Activated CD8-positive, alpha-beta memory T cell treated with anti-CD3 and anti-CD28 coated beads for 24 hours (primary cell): ENCODE results near the gene CEP295NL.
"Not testable (repeated sequence)": the region's sequence is repeated elsewhere in the genome, so short reads cannot be mapped to it uniquely, and the experiment has no call there.

ENCODE experiments used
- DNase-seq: peaks from one replicate; pipeline ENCODE4 v3.0.0-alpha.2; 2020

CEP295NL gene

DNA sequence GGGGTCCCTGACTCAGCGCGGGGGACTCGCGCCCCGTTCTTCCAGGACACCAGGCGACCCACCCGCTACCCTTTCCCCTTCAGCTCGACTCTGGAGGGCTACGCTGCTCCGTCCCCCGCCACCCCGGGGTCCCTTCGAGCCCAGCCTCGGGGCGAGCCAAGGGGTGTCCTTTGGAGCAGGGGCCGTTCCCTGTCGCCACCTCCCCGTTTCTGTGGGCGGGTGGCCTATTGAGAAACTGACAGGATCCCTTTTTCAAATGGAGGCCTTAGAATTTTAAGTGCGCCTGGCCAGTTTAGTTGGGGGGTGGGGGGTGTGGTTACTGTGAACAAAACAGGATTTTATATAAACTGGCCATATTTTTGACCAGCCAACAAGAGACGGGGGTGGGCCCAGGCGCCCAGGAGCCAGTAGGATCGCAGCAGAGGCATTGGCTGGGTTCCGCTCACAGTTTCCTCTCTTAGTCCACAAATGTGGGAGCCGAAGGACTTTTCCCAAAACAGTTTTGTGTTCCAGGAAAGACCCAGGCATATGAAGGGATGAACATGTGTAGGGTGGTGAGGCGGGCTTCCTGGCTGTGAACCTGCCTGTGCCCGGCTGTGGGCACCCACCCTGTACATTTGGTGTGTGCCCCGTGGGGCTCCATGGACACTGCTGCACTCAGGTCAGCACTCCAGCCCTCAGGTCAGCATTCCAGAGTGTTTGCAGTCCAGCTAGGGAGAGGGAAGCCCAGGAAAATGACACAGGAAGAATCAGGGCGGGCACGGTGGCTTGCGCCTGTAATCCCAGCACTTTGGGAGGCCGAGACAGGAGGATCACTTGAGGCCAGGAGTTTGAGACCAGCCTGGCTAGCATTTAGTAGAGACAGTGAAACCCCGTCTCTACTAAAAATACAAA is 22.9 kb upstream of the CEP295NL start:
- no peak for DNase-seq

DNA sequence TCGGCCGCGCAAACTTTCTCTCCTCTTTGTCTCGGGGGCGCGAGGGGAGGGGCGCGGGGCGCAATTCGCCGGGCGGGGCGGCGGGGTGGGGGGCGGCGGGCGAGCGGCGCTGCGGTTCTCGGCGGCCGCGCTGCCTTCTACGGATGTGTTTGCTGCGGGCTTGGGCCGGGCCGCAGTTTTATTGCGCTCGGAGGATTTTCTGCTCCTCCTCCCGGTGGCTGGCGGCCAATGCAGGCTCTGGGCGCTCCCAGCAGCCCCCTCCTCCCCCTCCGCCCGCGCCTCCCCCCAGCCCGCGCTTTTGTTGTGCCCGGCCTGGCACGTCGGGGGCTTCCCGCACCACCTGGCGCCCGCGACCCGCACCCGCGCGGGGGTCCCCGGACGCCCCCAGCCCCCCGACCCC is 22.2 kb upstream of the CEP295NL start, which contains the start of gene TIMP2:
TIMP2 (minus strand) TSS at position 154 of the 400 bp plus-strand sequence. CDS start 299 bp downstream, outside the sequence.
- peak; percentile 79 for DNase-seq

DNA sequence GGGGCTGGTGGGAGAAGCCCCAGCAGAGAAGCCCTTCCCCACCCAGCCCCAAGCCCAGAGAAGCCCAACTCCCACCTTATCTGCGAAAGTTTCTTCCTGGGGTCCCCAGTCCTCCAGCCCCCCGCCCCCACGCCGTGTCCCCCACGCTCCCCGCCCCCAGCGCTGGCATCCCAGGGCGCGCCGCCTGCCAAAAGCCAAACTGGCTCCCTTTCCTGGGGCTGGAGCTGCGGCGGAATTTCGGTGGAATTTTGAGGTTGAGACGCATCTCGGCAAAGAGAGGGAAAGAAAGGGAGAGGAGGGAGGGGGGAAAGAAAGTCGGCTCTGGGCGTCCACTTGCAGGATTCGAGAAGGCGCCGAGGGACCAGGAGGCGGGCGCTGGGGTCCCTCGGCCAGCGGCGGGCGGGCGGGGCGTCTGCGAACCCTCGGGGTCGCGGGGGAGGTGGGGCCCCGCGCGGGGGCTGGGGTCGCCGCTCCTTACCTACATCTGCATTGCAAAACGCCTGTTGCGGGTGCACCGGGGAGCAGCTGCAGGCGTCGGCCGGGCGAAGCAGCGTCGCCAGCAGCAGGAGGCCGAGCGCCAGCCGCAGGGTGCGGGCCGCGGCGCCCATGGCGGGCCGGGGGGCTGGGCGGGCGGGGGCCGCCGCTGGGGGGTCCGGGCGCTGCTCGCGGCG is 21.6 kb upstream of the CEP295NL start:
- DNase-seq, result no peak

DNA sequence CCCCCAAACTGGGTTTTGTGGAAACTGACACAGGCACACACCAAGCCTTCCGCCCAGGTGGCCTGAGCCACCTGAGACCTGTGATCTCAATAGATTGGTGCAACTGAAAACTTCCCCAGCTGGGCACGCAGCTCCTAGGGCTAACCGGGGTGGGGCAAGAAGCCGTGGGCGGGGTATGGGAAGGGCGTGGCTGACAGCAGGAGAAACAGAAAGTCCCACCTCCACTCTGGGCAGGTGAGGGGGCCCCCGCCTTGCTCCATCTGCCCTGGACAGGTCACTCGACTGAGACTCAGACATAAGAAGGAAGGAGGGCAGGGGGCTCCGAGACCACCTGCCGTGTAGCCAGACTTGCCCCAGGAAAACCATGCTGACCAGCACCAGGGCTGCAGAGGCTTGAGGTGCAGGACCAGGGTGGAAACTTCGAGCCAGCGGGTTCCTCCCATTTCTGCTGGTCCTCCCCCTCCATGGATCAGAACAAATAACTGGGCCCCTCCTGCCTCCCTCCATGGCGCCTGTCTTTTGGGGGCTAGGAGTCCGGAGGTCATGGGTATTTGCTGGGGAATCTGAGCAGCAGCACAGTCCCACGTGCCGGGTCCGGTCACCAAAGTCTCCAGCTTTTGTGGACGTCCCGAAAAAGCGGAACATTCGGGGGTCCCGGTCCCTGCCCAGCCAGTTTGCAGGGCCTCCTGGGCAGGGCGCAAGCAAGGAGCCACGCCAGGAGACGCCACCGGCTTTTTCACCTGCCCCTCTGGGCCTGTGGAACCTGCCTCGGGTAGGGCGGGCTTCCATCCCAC is 20.9 kb upstream of the CEP295NL start:
- peak; percentile 74 for DNase-seq

DNA sequence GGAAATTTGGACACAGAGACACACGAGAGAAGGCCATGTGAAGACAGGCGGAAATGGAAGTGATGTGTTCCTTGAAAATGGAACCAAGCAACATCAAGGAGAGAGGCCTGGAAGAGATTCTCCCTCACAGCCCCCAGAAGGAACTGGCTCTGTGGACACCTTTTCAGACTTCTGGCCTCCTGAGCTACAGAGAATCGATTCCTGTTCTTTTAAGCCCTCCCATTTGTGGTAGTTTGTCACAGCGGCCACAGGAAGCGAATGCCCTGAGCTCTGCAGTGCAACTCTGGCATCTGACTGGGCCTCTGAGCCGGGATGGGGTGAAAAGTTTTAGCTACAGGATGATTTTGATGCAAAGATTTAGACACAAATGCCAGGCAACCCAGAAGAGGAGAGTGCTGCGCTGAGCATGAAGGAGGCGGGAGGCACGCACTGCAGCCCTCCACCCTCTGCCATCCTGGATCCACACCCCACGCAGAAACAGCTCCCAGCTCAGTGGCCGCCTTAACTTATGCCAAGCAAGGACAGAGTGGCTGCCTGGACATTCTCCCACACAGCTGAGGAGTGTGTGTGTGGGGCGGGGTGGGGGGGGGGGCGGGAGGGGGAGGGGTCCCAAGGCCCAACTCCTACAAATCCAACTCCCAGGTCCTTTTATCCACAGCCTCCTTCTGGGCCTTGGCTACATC is 20.0 kb upstream of the CEP295NL start:
- DNase-seq, result no peak

DNA sequence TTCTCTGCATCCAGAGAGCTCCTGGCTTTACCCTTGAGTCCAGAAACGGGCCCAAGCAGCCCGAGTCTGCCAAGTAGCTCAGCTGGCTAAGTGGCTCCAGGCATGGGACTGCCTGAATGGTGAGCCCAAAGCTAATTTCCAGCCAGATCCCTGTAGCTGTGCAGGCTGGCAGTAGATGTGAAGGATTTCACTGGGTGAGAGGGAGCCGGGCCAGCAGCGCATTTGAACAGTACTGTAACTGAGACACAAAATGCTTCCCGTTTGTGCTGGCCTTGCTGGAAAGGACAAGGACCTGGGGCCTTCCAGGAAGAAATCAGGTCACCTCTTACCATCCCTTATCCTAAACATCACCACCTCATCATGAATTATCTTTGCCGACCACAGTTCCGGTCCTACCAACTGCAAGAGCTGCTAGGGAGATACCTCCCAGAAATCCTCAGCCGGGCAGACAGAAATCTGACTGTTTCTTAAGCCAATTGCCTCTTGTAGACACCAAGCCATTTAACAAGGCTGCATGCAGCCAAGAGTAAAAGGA is 18.5 kb upstream of the CEP295NL start:
- no peak for DNase-seq

DNA sequence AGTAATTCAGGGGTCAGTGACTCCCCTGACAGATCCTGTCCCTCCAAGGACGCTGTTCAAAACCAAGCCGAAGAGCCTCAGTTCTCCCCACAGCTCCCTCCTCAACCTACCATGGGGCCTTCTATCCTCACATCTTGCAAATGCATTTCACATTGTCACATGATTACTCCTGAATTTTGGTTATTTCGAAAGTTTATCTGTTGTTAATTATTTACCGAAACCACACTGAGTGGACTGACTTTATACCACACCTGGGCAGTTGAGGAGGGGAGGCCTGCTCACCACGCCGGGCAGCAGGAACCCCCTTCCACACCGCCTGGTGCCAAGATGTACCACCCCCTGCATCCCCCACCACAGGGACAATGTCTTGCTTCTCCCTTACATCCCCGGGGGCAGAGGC is 17.5 kb upstream of the CEP295NL start:
- no peak for DNase-seq

DNA sequence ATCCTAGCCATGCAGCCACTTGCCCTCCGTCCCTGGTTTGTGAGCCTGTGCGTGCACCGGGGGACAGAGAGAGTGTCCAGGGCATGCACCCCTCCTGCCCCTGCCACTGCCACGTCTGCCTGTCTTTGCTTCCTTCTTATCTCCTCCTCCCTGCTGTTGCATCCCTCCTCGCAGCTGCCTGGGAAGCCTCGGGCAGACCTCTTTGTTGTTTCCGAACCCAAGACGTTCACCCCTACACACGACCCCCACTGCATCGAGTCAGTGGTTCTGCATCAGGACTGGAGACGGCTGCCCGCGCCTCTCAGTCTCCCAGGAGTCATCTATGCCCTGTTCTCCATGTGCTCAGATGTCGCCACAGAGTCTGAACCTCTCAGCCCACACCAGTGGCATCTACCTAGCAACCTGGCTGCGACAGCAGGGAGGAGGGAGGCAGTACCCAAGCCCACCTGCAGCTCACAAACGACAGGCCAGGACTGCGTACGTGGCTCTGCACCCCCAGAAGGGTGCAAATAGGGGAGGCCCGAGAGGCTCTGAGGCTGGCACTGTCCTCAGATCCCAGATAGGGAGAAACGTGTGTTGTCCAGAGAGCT is 17.0 kb upstream of the CEP295NL start:
- no peak for DNase-seq

DNA sequence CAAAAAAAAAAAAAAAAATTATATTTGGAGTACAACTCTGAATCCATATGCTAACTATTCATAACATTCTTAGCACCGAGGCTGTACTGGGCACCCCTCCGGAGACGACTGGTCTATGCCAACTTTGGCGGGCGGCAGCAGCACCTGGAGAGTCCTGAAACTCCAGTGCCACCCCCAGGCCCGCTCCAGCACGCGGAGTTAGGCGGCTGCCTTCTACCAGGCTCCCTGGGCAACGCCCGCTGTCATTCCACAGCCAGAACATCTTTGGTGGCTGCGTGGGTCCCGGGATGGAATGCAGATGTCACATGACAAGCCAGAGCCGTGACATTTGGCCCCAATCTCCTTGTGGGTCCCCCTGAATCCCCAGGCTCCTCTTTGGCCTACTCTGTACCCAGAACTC is 16.0 kb upstream of the CEP295NL start:
- DNase-seq, result no peak

DNA sequence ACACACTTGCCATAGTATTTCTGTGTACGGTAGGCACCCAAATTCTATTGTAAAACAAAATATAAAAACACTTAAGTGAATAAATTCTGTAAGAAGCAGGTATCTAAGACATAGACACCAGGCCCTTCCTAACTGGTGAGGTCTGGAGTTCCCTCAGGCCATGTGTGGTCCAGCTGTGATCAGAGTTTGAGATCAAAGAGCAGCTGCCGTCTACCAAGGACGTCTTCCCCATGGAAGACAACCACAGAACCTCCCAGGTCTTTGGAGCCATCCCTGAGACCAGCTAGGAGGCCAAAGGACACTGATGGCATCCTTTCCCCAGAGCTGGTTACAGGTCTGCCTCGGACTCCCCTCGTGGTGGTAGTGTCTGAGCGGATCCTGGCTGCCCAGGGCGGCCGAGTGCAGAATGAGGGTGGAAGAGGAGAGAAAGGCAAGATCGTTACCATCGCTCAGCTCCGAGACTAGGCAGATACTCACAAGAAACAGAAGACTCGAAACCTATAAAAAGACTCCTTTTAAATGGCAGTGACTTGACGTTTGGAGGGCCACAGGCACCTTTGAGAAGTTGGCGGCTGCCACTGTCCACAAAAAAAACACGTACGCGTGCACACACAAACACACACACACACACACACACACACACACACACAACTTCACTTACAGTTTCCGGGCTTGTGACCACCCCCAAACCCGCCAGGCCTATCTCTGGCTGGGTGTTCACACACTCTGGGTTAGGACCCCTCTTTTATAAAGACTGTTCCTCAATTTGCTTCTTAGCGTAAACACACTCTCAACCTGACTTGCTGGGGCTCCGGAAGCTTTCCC is 14.7 kb upstream of the CEP295NL start:
- DNase-seq, result no peak

DNA sequence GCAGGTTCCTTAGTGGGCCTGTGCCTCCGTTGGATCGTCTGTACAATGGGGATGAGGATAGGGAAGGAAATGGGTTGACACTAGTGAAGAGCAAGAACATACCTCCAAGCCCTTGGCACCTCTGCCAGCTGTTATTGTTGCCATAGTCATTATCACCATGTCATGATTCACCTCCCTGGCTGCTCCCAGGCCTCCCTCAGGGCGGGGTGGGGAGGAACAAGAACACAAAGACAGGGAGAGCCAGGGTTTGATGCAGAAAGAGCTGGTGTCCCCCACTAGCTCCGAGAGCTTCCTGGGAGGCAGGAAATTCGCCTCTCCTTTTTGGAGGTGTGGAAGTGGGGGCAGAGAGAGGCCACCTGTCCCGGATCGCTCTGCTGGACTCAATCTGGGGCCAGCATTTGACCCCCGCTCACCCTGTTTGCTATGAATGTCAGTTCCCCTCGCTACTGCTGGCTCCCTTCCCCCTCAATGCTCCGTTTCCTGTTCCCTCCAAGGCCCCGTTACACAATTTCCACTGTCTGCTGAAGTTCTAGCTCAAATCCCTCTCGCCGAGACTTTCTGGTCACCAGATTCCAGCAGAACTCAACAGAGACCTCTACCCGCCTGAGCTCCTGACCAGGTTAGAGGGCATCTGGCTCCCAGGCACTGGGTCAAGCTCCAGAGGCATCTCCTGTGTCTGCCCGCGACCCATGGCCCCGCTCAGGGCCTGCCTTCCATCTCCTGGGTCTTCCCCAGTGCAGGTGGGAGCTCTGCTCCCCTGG is 13.1 kb upstream of the CEP295NL start:
- DNase-seq, result peak; percentile 68

DNA sequence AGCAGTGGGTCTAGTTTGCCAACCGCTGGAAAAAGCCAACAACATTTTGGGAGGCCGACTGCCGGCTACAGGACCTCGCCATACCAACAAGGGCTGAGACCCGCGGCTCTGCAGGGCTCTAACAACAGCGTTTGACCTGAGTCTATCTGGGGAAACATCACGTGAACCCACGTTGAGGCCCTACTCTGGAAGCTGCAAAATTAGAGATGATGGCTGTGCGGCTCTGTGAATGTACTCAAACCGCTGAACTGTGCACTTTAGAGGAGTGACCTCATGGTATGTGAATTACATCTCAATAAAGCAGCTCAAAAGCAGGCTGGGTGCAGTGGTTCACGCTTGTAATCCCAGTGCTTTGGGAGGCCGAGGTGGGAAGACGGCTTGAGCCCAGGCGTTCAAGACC is 10.1 kb upstream of the CEP295NL start:
- no peak for DNase-seq

DNA sequence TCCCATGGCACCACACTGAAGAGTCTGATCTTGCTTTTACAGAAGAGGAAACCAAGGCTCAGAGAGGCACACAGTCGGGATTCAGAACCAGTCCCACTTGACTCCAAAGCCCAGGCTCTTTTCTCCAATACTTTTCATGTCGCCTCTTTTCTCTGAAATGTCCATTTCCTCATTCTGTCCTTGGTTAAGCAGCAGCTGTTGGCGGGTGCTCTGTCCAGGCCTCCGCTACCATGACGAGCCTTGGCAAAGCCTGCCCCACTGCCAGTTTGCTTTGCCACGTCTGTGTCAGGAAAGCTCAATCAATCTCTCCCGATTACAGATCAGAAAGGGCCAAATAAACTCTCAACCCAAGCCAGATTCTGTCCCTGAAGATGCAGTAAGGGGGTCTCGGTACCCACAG is 9.1 kb upstream of the CEP295NL start:
- DNase-seq, result no peak

DNA sequence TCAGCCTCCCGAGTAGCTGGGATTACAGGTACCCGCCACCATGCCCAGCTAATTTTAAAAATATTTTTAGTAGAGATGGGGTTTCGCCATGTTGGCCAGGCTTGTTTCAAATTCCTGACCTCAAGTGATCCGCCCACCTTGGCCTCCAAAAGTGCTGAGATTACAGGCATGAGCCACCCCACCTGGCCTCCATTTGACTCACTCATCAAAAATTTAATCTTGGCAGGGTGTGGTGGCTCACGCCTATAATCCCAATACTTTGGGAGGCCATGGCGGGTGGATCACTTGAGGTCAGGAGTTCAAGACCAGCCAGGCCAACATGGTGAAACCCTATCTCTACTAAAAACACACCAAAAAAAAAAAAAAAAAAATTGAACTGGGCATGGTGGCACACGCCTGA is 8.5 kb upstream of the CEP295NL start:
- not testable (repeated sequence) for DNase-seq

DNA sequence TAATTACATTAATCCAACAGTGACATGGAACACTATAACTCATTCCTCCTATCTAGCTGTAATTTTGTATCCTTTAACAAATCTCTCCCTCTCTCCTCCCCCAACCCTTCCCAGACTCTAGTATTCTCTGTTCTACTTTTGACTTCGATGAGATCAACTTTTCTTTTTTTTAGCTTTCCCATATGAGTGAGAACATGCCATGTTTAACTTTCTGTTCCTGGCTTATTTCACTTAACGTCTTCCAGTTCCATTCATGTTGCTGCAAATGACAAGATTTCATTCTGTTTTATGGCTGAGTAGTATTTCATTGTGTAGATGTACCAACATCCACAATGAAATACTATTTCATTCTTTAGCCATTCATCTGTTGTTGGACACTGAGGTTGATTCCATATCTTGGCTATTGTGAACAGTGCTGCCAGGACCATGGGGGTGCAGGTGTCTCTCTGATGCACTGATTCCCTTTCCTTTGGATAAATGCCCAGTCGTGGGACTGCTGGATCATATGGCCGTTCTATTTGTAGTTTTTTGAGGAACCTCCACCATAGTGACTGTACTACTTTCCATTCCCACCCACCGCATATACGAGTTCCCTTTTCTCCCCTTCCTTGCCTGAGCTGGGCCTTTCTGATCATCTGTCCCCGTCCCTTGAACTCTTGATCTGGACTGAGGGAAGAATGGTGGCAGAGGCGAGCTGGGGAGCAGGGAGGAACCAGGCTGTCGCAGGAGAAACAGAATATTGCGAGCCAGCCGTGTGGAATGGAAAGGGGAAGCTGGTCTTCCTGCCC is 7.7 kb upstream of the CEP295NL start:
- DNase-seq, result no peak

DNA sequence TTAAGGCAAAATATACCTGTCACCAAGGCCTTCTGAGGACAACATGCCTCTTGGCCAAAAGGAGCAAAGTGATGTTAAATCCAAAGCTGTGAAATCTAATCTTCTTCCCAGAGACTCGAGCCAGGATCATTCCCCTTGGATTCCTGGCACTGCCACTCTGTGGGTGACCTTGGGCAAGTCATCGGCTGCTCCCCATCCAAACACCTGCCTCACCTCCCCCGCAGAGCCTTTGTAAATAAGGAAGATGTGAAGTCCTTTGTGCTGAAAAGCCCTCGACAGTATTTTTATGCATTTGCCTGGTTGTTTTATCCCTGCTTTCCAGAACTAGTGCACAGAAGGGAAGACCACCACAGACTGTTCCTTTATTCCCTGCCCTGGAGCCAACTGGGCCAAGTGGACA is 5.4 kb upstream of the CEP295NL start:
- no peak for DNase-seq

DNA sequence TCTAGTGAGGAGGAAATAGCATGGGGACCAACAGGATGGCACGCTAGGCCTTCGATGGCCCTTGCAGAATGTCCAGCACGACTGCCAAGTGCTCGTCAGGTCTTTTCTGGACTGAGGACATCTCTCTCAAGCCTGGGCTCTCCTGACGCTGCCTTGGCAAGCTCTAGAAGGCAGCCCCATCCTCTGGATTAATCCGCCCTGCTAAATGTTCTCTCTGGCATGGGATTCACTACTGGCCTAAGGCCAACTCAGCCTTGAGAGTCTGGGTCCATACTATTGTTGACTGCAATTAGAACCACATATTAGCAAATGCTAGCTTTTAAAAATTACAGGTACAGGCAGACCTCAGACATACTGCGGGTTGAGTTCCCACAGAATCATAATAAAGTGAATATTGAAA is 2.5 kb upstream of the CEP295NL start:
- DNase-seq, result no peak

DNA sequence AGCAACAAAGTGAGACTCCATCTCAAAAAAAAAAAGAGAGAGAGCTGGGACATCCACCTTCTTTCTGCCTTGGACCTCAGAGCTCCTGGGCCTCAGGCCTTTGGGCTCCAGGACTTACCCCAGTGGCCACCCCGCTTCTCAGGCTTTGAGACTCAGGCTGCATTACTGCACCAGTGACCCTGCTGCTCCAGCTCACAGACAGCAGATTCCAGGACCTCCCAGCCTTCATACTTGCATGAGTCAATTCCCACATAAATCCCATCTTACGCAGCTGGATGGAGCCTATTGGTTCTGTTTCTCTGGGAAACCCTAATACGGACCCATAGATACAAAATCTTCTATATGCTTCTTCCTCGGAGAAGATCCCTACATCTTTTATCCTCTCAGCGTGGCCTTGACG is 2.1 kb upstream of the CEP295NL start:
- no peak for DNase-seq

DNA sequence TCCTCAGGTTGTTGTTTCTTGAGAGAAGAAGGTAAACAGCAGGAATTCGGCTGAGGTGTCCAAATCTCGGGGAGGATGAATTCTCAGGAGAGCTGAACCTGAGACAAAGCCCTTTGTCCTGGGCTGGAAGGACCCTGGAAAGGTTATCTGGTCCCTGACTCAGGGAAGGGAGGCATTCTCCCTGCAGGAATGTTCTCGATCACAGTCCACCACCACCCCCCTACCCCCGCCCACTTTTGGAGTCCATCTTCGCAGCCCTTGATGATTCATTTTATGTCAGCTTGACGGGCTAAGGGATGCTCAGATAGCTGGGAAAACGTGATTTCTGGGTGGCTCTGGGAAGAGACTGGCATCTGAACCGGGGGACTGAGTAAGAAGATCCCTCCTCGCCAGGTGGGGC is 1.4 kb upstream of the CEP295NL start:
- no peak for DNase-seq

DNA sequence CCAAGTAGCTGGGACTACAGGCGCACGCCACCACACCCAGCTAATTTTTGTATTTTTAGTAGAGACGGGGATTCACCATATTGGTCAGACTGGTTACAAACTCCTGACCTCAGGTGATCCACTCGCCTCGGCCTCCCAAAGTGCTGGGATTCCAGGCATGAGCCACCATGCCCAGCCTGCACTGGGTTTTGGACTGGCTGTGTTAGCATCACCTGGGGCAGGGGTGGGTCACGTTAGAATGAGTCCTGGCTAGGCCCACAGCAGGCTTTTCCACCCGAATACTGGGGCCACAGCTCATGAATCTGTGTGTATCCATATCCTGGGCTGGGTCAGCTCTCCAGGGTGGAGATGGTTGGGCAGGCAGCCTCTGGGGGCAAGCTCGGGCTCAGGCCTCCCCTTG is 770 bp downstream of the CEP295NL start:
- not testable (repeated sequence) for DNase-seq
